Measurements from ENCODE around the gene PAXIP1. TPM values are rescaled to one million over a fixed set of nuclear protein-coding genes. Genes with fewer than 3 reads are reported as not detected.

PAXIP1 gene
- total RNA-seq, 1 donor from 2014 or later = 5.8 TPM

DNA sequence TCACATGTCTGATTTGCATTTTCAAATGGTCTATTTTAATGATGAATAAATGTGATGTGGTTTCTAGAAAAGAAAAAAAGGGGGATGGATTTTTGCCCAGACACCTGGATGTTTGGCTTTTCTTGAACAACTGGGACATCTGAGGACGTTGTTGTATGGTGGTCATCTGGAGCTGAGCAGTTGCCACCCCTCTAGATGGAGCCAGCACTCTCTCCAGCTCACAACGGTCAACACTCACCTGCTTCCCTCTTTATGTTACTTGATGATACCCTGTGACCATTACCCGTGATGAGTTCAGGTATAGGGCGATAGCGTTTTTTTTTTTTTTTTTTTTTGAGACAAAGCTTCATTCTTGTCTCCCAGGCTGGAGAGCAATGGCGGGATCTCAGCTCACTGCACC lies 30.1 kb upstream of the PAXIP1 start:
- no peak overlapping the region for H3K4me3 ChIP-seq
- H3K27ac ChIP-seq (replicated peaks) = no peak overlapping the region
- intact Hi-C loops (cut with micrococcal nuclease) = no loop called here
- peaks cover 34% of the 10 kb centered on the region for H3K27me3 ChIP-seq (ENCODE audit: low read depth)
- TF ChIP-seq, protein P1, sequence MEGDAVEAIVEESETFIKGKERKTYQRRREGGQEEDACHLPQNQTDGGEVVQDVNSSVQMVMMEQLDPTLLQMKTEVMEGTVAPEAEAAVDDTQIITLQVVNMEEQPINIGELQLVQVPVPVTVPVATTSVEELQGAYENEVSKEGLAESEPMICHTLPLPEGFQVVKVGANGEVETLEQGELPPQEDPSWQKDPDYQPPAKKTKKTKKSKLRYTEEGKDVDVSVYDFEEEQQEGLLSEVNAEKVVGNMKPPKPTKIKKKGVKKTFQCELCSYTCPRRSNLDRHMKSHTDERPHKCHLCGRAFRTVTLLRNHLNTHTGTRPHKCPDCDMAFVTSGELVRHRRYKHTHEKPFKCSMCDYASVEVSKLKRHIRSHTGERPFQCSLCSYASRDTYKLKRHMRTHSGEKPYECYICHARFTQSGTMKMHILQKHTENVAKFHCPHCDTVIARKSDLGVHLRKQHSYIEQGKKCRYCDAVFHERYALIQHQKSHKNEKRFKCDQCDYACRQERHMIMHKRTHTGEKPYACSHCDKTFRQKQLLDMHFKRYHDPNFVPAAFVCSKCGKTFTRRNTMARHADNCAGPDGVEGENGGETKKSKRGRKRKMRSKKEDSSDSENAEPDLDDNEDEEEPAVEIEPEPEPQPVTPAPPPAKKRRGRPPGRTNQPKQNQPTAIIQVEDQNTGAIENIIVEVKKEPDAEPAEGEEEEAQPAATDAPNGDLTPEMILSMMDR (IDR thresholded peaks at IDR 0.05; ENCODE audit: borderline replicate concordance) = no peak
- no peak for DNase-seq
- no peaks in the 10 kb centered on the region for H3K36me3 ChIP-seq
- H3K9me3 ChIP-seq (replicated peaks) = peaks cover 8% of the 10 kb centered on the region
- H3K4me1 ChIP-seq = no peaks in the 10 kb centered on the region

DNA sequence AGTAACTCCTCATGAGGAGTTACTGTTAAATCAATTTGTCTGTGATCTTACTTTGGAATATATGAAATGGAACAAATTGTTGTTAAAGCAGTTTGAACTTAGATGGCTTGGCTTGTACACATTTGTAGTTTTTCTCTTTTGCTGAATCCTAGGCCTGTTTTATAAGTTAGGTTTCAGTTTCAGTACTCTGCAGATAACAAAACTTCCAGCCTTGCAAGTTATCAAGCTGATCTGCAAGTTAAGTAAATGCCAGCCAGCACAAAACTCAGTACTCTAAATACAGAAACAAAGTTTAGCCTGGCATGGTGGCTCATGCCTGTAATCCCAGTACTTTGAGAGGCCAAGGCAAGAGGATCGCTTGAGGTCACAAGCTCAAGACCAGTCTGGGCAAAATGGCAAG lies 25.0 kb upstream of the PAXIP1 start:
- no peak overlapping the region for H3K27ac ChIP-seq (replicated peaks)
- peaks cover 8% of the 10 kb centered on the region for H3K9me3 ChIP-seq (replicated peaks)
- no peaks in the 10 kb centered on the region for H3K36me3 ChIP-seq
- no peaks in the 10 kb centered on the region for H3K4me1 ChIP-seq
- H3K27me3 ChIP-seq (ENCODE audit: low read depth) = peaks cover 12% of the 10 kb centered on the region
- intact Hi-C loops (cut with micrococcal nuclease) = no loop called here
- no peak for DNase-seq
- no peak overlapping the region for H3K4me3 ChIP-seq
- TF ChIP-seq, protein P1 (IDR thresholded peaks at IDR 0.05; ENCODE audit: borderline replicate concordance) = no peak

DNA sequence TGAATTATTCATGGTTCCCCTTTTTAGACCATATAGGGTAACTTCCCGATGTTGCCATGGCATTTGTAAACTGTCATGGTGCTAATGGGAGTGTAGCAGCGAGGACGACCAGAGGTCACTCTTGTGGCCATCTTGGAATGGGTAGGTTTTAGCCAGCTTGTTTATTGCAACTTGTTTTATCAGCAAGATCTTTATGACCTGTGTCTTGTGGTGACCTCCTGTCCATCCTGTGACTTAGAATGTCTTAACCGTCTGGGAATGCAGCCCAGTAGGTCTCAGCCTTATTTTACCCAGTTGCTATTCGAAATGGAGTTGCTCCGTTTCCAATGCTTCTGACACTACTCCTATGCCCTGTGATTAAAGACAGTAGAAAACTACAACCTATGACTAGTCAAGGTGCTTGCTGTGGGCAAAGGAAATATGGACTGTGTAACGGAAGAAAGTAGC lies 18.8 kb upstream of the PAXIP1 start:
- Histone ChIP-seq H3K27me3 (ENCODE audit: low read depth) (peaks cover 22% of the 10 kb centered on the region), H3K9me3 (replicated peaks) (no peaks in the 10 kb centered on the region), H3K36me3 (no peaks in the 10 kb centered on the region), H3K4me3 (no peak overlapping the region), H3K27ac (replicated peaks) (no peak overlapping the region), H3K4me1 (no peaks in the 10 kb centered on the region)
- intact Hi-C loops (cut with micrococcal nuclease) = no loop called here
- TF ChIP-seq, protein P1 (IDR thresholded peaks at IDR 0.05; ENCODE audit: borderline replicate concordance) = no peak
- DNase-seq = no peak

DNA sequence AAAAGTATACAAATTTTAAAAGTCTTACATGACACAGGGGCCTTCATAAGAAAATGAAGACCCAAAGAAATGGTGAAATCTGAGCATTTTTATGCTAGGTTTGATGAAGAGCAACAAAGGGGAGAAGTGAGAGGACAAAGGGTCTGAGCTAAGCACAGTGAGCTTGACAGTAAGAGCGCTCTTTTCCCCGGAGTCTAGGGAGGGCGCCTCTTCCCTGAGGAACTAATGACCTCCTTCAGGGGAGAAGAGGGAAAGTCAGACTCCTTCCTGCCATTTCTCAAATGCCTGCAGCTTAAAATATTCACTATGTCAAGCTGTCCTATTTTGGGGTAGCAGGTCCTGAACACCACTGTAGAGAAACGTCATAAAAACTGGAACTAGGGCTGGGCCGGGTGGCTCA lies 18.1 kb upstream of the PAXIP1 start:
- no peak overlapping the region for H3K4me3 ChIP-seq
- TF ChIP-seq, protein P1 (IDR thresholded peaks at IDR 0.05; ENCODE audit: borderline replicate concordance) = no peak
- no peaks in the 10 kb centered on the region for H3K36me3 ChIP-seq
- no peak overlapping the region for H3K27ac ChIP-seq (replicated peaks)
- H3K9me3 ChIP-seq (replicated peaks) = no peaks in the 10 kb centered on the region
- H3K4me1 ChIP-seq = no peaks in the 10 kb centered on the region
- intact Hi-C loops (cut with micrococcal nuclease) = no loop called here
- H3K27me3 ChIP-seq (ENCODE audit: low read depth) = peaks cover 25% of the 10 kb centered on the region
- no peak for DNase-seq

DNA sequence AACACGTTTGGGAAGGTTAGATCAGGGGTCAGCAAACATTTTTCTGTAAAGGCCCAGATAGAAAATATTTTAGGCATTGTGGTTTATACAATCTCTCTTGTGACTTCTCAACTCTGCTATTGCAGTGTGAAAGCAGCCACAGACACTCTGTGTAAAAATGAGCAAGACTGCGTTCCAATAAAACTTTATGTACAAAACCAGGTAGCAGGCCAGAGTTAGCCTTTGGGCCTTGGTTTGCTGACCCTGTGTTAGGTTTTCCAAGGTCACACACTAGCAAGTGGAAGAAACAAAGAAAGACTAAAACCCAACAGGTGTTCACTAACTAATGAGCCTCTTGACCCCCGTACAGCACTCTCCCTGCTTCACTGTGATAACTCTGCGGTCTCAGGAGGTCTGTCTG lies 14.9 kb upstream of the PAXIP1 start:
- H3K27ac ChIP-seq (replicated peaks) = no peak overlapping the region
- no peaks in the 10 kb centered on the region for H3K9me3 ChIP-seq (replicated peaks)
- DNase-seq = no peak
- no peaks in the 10 kb centered on the region for H3K36me3 ChIP-seq
- intact Hi-C loops (cut with micrococcal nuclease) = no loop called here
- no peak overlapping the region for H3K4me3 ChIP-seq
- TF ChIP-seq, protein P1 (IDR thresholded peaks at IDR 0.05; ENCODE audit: borderline replicate concordance) = no peak
- H3K4me1 ChIP-seq = no peaks in the 10 kb centered on the region
- H3K27me3 ChIP-seq (ENCODE audit: low read depth) = peaks cover 30% of the 10 kb centered on the region

DNA sequence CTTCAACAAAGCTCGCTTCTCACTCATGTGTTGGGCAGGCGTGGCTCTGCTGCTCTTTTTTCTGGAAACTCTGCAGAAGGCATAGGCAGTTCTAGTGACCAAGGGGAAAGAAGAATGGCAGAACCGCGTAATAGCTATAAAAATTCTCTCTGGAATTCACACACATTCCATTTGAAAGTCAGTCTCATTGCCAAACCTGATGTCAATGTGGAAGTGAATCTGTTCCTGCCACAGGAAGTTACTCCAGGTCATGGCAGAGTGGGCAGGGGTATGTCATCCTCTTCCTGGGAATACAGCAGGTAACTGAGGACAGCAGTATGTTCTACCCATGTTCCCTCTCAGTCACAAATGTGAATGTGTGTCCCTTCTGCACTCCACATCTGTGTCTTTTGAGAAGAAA lies 8.2 kb upstream of the PAXIP1 start:
- Histone ChIP-seq H3K27me3 (ENCODE audit: low read depth) (peaks cover 17% of the 10 kb centered on the region), H3K4me3 (no peak overlapping the region), H3K27ac (replicated peaks) (no peak overlapping the region), H3K4me1 (no peaks in the 10 kb centered on the region), H3K36me3 (peaks cover 7% of the 10 kb centered on the region), H3K9me3 (replicated peaks) (no peaks in the 10 kb centered on the region)
- TF ChIP-seq, protein P1 (IDR thresholded peaks at IDR 0.05; ENCODE audit: borderline replicate concordance) = no peak
- DNase-seq = no peak
- intact Hi-C loops (cut with micrococcal nuclease) = no loop called here
